SK-N-SH treated with all-trans-retinoic acid at 6 μM for 48 hours (cell line): Measurements from ENCODE around the gene TTC33.

Experiments
- ATAC-seq: fragments of 200-7000 bp; cut with Tn5 transposase; 3 replicates; pipeline ENCODE4 v1.9.1; 2020; ENCODE audit warnings: mild to moderate bottlenecking, moderate library complexity
- BACH2 ChIP-seq: fragments of 250-450 bp; sonication (Bioruptor Pico); IDR thresholded peaks from 2 replicates; pipeline ENCODE4 v1.9.0; 2021; ENCODE audit warnings: mild to moderate bottlenecking, borderline replicate concordance
- CSDC2 ChIP-seq: fragments of 250-450 bp; sonication (Bioruptor Pico); IDR thresholded peaks from 2 replicates; pipeline ENCODE4 v1.5.0; 2020; ENCODE audit warnings: mild to moderate bottlenecking, moderate library complexity
- CSRNP3 ChIP-seq: fragments of 250-450 bp; sonication (Bioruptor Pico); IDR thresholded peaks from 2 replicates; pipeline ENCODE4 v1.5.1; 2021; ENCODE audit warnings: mild to moderate bottlenecking, moderate library complexity
- ESRRG ChIP-seq: fragments of 250-450 bp; sonication (Bioruptor Pico); IDR thresholded peaks from 2 replicates; pipeline ENCODE4 v1.6.1; 2021; ENCODE audit warnings: mild to moderate bottlenecking
- GLIS3 ChIP-seq: fragments of 250-450 bp; sonication (Bioruptor Pico); IDR thresholded peaks from 2 replicates; pipeline ENCODE4 v1.5.0; 2020; ENCODE audit warnings: mild to moderate bottlenecking, moderate library complexity
- ISL1 ChIP-seq: fragments of 250-450 bp; sonication (Bioruptor Pico); IDR thresholded peaks from 2 replicates; pipeline ENCODE4 v2.1.2; 2022; ENCODE audit warnings: mild to moderate bottlenecking, moderate library complexity
- OSR1 ChIP-seq: fragments of 250-450 bp; sonication (Bioruptor Pico); IDR thresholded peaks from 2 replicates; pipeline ENCODE4 v1.8.0; 2022; ENCODE audit warnings: moderate library complexity, mild to moderate bottlenecking, inconsistent platforms
- PATZ1 ChIP-seq: fragments of 250-450 bp; sonication (Bioruptor Pico); IDR thresholded peaks from 2 replicates; pipeline ENCODE4 v1.8.0; 2020; ENCODE audit warnings: mild to moderate bottlenecking, moderate library complexity, borderline replicate concordance
- POU6F1 ChIP-seq: fragments of 250-450 bp; sonication (Bioruptor Pico); IDR thresholded peaks from 2 replicates; pipeline ENCODE4 v1.8.0; 2021; ENCODE audit warnings: low read depth, mild to moderate bottlenecking, moderate library complexity, borderline replicate concordance
- PPARA ChIP-seq: fragments of 250-450 bp; sonication (Bioruptor Pico); IDR thresholded peaks from 2 replicates; pipeline ENCODE4 v1.5.0; 2020; ENCODE audit warnings: mild to moderate bottlenecking, borderline replicate concordance
- RARB ChIP-seq: fragments of 250-450 bp; sonication (Bioruptor Pico); IDR thresholded peaks from 2 replicates; pipeline ENCODE4 v1.8.0; 2021; ENCODE audit warnings: mild to moderate bottlenecking, moderate library complexity
- TCF4 ChIP-seq: fragments of 250-450 bp; sonication (Bioruptor Pico); IDR thresholded peaks from 2 replicates; pipeline ENCODE4 v1.8.0; 2021; ENCODE audit warnings: mild to moderate bottlenecking, moderate library complexity, borderline replicate concordance
- TOX ChIP-seq: fragments of 250-450 bp; sonication (Bioruptor Pico); IDR thresholded peaks from 2 replicates; pipeline ENCODE4 v1.8.0; 2021; ENCODE audit warnings: mild to moderate bottlenecking, moderate library complexity, borderline replicate concordance
- TSHZ2 ChIP-seq: fragments of 250-450 bp; sonication (Bioruptor Pico); IDR thresholded peaks from 2 replicates; pipeline ENCODE4 v1.5.0; 2020; ENCODE audit warnings: mild to moderate bottlenecking, moderate library complexity
- ZC3H10 ChIP-seq: fragments of 250-450 bp; sonication (Bioruptor Pico); IDR thresholded peaks from 2 replicates; pipeline ENCODE4 v1.5.1; 2021; ENCODE audit warnings: mild to moderate bottlenecking, moderate library complexity
- ZFP30 ChIP-seq: fragments of 450-650 bp; formaldehyde crosslinking; IDR thresholded peaks from 2 replicates; pipeline ENCODE4 v1.5.0; 2022; ENCODE audit warnings: mild to moderate bottlenecking, moderate library complexity
- ZNF565 ChIP-seq: fragments of 450-650 bp; formaldehyde crosslinking; conservative IDR thresholded peaks from 2 replicates; pipeline ENCODE4 v1.5.0; 2020; ENCODE audit warnings: low read depth, mild to moderate bottlenecking, moderate library complexity
- ZNF70 ChIP-seq: fragments of 450-650 bp; formaldehyde crosslinking; IDR thresholded peaks from 2 replicates; pipeline ENCODE4 v1.5.0; 2020; ENCODE audit warnings: mild to moderate bottlenecking, moderate library complexity

TTC33 gene

GRCh38 chr5:40479939-40480338, 275.8 kb downstream of the TTC33 start:
- TF ChIP-seq ESRRG (CRISPR knock-in tag) (no peak), POU6F1 (no peak), CSDC2 (CRISPR knock-in tag) (no peak), GLIS3 (CRISPR knock-in tag) (no peak), CSRNP3 (CRISPR knock-in tag) (no peak), ZC3H10 (no peak), ZFP30 (CRISPR knock-in tag) (no peak), OSR1 (CRISPR knock-in tag) (no peak), TCF4 (CRISPR knock-in tag) (no peak), PPARA (no peak), ISL1 (CRISPR knock-in tag) (no peak)
- ATAC-seq, result no peak

- no peak for TF ChIP-seq RARB
- TF ChIP-seq ISL1 (CRISPR knock-in tag), result no peak
- TF ChIP-seq BACH2 (CRISPR knock-in tag), result no peak
- TF ChIP-seq ESRRG (CRISPR knock-in tag), result no peak
- no peak for TF ChIP-seq CSRNP3 (CRISPR knock-in tag)
- no peak for TF ChIP-seq ZFP30 (CRISPR knock-in tag)
- no peak for TF ChIP-seq OSR1 (CRISPR knock-in tag)
- no peak for TF ChIP-seq TSHZ2 (CRISPR knock-in tag)
- ATAC-seq, result no peak
These were observed 277.0 kb downstream of the TTC33 start for GRCh38 chr5:40478766-40479165.

GRCh38 chr5:40477856-40478546, 277.8 kb downstream of the TTC33 start:
- TF ChIP-seq ESRRG (CRISPR knock-in tag) (no peak), ISL1 (CRISPR knock-in tag) (0 out of 2 replicates have a peak, but pooled peaks have one; percentile 12), TOX (CRISPR knock-in tag) (no peak)
- no peak for ATAC-seq

GRCh38 chr5:40475561-40475960, 280.2 kb downstream of the TTC33 start:
- ATAC-seq, result no peak
- TF ChIP-seq GLIS3 (CRISPR knock-in tag) (no peak), ESRRG (CRISPR knock-in tag) (no peak), CSDC2 (CRISPR knock-in tag) (no peak), TOX (CRISPR knock-in tag) (no peak), ZNF70 (no peak), RARB (no peak), PATZ1 (CRISPR knock-in tag) (no peak), ZFP30 (CRISPR knock-in tag) (no peak), ISL1 (CRISPR knock-in tag) (no peak), POU6F1 (no peak), ZNF565 (no peak), PPARA (no peak)
